LNCaP clone FGC (cell line): Measurements from ENCODE around the gene VPS11.
A peak's percentile ranks its signal among the peaks of the same experiment; 100 is the strongest.

ENCODE experiments used
- DNase-seq: peaks from one replicate; pipeline ENCODE4 v3.0.0-alpha.2; 2011; ENCODE audit warnings: low read depth
- H3K4me3 ChIP-seq: 2 replicates; pipeline ENCODE4 v1.5.1; 2011; ENCODE audit warnings: mild to moderate bottlenecking, low read depth, low read length, control low read depth
- TF ChIP-seq, protein P1 (sequence below): IDR thresholded peaks from 2 replicates; pipeline ENCODE4 v1.5.1; 2012; ENCODE audit warnings: mild to moderate bottlenecking; ENCODE audit not compliant: control insufficient read depth, insufficient read depth; ENCODE audit errors: extremely low read depth

Gene VPS11

DNA sequence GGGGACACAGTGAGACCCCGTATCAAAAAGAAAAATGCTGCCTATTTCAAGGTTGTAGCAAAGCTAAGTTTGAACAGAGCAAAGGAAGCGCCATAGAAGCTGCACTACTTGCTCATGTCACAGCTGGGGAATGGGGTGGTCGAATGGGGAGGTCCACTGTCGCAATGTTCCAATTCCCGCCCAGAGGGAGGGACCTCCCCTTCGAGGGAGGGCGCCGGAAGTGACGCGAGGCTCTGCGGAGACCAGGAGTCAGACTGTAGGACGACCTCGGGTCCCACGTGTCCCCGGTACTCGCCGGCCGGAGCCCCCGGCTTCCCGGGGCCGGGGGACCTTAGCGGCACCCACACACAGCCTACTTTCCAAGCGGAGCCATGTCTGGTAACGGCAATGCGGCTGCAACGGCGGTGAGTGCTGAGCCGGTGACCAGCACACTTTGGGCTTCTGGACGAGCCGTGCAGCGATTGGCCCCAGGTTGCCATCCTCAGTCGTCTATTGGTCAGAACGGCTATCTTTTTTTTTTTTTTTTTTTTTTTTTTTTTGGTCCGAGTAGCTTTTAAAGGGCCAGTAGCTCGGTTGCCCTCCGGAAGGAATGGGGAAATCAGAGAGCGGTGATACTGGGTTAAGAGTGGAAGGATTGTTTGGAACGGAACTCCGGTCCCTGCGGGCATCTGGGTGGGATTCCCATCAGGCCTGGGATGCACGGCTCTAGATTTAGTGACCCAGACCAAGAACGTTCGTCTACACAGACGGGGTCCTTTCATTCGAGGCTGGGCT, 17.2 kb downstream of the VPS11 start, which contains the start of gene HMBS:
Gene HMBS, plus strand, starts transcription at position 219 of the 774 bp plus-strand sequence. Its CDS starts 153 bp downstream, at position 372.
- TF ChIP-seq, protein P1, sequence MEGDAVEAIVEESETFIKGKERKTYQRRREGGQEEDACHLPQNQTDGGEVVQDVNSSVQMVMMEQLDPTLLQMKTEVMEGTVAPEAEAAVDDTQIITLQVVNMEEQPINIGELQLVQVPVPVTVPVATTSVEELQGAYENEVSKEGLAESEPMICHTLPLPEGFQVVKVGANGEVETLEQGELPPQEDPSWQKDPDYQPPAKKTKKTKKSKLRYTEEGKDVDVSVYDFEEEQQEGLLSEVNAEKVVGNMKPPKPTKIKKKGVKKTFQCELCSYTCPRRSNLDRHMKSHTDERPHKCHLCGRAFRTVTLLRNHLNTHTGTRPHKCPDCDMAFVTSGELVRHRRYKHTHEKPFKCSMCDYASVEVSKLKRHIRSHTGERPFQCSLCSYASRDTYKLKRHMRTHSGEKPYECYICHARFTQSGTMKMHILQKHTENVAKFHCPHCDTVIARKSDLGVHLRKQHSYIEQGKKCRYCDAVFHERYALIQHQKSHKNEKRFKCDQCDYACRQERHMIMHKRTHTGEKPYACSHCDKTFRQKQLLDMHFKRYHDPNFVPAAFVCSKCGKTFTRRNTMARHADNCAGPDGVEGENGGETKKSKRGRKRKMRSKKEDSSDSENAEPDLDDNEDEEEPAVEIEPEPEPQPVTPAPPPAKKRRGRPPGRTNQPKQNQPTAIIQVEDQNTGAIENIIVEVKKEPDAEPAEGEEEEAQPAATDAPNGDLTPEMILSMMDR = no peak
- peak; percentile 78 for DNase-seq
- peak within 1 kb of the TSS; percentile 89 for H3K4me3 ChIP-seq

DNA sequence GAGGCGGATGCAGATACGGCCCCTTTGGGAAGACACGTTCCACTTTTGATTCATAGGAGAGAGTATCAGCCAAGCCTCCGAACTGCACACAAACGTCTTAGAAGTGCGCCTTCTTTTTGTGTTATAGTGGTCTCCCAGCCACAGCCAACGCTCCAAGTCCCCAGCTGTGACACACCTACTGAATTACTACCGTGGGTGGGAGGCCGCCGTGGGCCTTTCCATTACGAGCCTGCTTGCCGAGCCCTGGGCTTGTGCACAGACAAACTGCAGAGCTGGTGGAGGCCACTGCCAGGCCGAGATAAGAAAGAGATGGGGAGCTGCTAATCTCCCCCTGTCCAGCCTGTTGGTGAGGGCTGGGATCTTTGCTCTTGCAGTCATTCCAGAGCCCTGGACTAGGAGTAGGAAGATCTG, 17.8 kb downstream of the VPS11 start:
- peak overlapping the region; percentile 89 for H3K4me3 ChIP-seq
- TF ChIP-seq, protein P1 = no peak
- no peak for DNase-seq

DNA sequence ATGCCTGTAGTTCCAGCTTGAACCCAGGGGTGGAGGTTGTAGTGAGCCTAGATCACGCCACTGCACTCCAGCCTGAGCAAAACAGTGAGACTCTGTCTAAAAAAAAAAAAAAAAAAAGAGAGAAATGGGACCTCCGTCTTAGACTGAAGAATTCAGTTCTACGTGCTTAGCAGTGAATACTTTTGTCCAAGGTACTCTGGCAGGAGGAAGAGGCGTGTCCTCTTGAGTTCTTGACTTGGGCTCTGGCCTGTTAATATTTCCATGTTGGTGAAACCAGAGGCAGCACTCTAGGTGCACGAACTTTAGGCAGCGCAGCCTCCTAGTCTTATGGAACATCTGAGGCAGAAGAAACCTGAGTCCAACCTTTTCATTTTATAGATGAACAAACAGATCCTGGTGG, 19.5 kb downstream of the VPS11 start:
- DNase-seq = no peak
- H3K4me3 ChIP-seq = no peak overlapping the region
- TF ChIP-seq, protein P1 = no peak

DNA sequence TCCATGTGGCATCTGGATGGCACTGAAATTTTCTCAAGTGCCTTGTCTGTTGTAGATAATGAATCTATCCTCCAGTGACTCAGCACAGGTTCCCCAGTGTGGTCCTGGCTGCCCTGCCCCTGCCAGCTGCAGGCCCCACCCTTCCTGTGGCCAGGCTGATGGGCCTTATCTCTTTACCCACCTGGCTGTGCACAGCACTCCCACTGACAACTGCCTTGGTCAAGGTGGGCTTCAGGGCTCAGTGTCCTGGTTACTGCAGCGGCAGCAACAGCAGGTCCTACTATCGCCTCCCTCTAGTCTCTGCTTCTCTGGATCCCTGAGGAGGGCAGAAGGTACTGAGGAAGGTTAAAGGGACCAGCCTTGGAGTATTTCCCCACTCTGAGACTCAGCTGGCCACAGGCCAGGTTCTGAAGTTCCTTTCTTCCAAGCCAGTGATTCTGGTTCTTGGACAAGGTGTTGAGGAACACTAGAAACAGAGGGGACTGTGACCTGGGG, 20.2 kb downstream of the VPS11 start:
- no peak overlapping the region for H3K4me3 ChIP-seq
- TF ChIP-seq, protein P1 = no peak
- DNase-seq = no peak

DNA sequence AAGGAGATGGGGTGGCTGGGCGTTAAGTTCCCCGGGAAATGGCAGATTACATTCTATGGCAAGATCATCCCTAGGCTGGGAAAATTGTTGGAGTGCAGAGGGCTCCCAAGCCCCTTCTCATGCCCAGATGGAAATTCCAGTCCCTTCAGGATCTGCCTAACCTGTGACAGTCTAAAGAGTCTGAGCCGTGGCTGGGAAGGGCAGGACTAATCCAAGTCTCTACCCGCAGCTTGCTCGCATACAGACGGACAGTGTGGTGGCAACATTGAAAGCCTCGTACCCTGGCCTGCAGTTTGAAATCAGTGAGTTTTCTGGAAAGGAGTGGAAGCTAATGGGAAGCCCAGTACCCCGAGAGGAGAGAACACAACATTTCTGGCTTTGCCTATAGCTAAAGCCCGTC, 20.8 kb downstream of the VPS11 start:
- no peak for DNase-seq
- TF ChIP-seq, protein P1 = no peak
- H3K4me3 ChIP-seq = no peak overlapping the region

DNA sequence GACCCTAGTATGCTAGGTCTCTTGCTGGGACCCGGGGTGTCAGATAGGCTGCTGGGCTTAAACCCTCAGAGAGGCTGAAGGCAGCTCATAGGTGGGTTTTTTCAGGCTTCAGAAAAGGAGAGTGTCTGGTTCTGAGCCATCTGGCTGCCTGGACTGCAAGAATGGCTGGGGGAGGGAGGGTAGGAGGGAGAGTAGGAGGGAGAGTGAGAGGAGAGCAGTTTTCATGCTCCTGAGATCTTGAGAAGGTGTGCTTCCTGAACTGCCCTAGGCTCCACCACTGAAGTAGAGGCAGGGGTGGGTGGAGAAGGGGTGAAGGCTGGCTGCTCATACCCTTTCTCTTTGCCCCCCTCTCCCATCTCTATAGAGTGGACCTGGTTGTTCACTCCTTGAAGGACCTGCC, 21.7 kb downstream of the VPS11 start:
- no peak for DNase-seq
- TF ChIP-seq, protein P1 = no peak
- no peak overlapping the region for H3K4me3 ChIP-seq
